ENCODE measurements around the gene H1-8. TPM values are rescaled to one million over a fixed set of nuclear protein-coding genes. Genes with fewer than 3 reads are reported as not detected.

Gene H1-8
- total RNA-seq, 1 experiment from 2014 or later, result not detected

- TF ChIP-seq POLR2AphosphoS5 (IDR thresholded peaks at IDR 0.05; ENCODE audit: low read depth, low read length) (no peak), ZFX (IDR thresholded peaks at IDR 0.05) (no peak), CBX3 (IDR thresholded peaks at IDR 0.05; ENCODE audit: low read depth) (no peak), SRF (IDR thresholded peaks at IDR 0.05; ENCODE audit: low read depth) (no peak), EZH2phosphoT487 (IDR thresholded peaks at IDR 0.05; ENCODE audit: borderline replicate concordance) (no peak)
These were observed 6.7 kb upstream of the H1-8 start (continued) for GRCh38 chr3:129536374-129536667.

GRCh38 chr3:129536804-129537203 lies 6.2 kb upstream of the H1-8 start:
- BruUV-seq (replicated peaks), result no TSS peak
- Histone ChIP-seq H3K9ac (ENCODE audit: low read length) (no peak overlapping the region), H3K4me2 (ENCODE audit: low read length) (no peak overlapping the region), H4K20me1 (ENCODE audit: insufficient read depth) (no peaks in the 10 kb centered on the region), H3K36me3 (ENCODE audit: control insufficient read depth in 1 of 2, insufficient read depth in 2 of 2, low read length in 2 of 2) (no peaks in the 10 kb centered on the region), H3K79me2 (ENCODE audit: insufficient read depth, low read length) (no peaks in the 10 kb centered on the region), H3K4me3 (replicated peaks in 1 of 2; ENCODE audit: low read depth in 1 of 2, low read length in 2 of 2) (no peak overlapping the region), H3K4me1 (ENCODE audit: control insufficient read depth in 1 of 2, insufficient read depth in 2 of 2, low read length in 2 of 2) (peaks cover 0 to 4% of the 10 kb centered on the region in 2 experiments; a peak in 1 of 4 replicates), H3K27me3 (ENCODE audit: insufficient read depth, low read length) (no peaks in the 10 kb centered on the region), H3K27ac (ENCODE audit: low read depth, low read length) (no peak overlapping the region), H3K9me3 (ENCODE audit: control insufficient read depth in 1 of 2, insufficient read depth in 1 of 2, low read depth in 1 of 2, low read length in 2 of 2) (no peaks in the 10 kb centered on the region), H2AFZ (ENCODE audit: low read depth, low read length, poor library complexity, severe bottlenecking) (no peak overlapping the region), H3K9me2 (ENCODE audit: insufficient read depth) (no peaks in the 10 kb centered on the region)
- intact Hi-C loops (cut with micrococcal nuclease), result no loop called here
- DNase-seq (ENCODE audit: low read depth, low spot score), result no peak
- no peak for ATAC-seq
- TF ChIP-seq POLR2A (IDR thresholded peaks at IDR 0.05; ENCODE audit: borderline replicate concordance, extremely low read depth, insufficient read depth, insufficient read length) (no peak), ZFX (IDR thresholded peaks at IDR 0.05) (no peak), SP1 (IDR thresholded peaks at IDR 0.05; ENCODE audit: low read depth) (no peak)
- ChIA-PET CTCF (no interaction called here), POLR2A (no interaction called here), RAD21 (ENCODE audit: low non-redundant PET in 1 of 2, low total read pairs in 2 of 2, uncharacterized antibody in 2 of 2, unreplicated experiment in 2 of 2) (no interaction called here)

- no peak overlapping the region for H3K9ac ChIP-seq (ENCODE audit: low read length)
- H2AFZ ChIP-seq (ENCODE audit: low read depth, low read length, poor library complexity, severe bottlenecking), result no peak overlapping the region
- H3K9me2 ChIP-seq (ENCODE audit: insufficient read depth), result no peaks in the 10 kb centered on the region
- no peak overlapping the region for H3K27ac ChIP-seq (ENCODE audit: low read depth, low read length)
- H4K20me1 ChIP-seq (ENCODE audit: insufficient read depth), result no peaks in the 10 kb centered on the region
- TF ChIP-seq FOSL1 (IDR thresholded peaks at IDR 0.05; ENCODE audit: low read depth), result no peak
- no peak for TF ChIP-seq CEBPB (IDR thresholded peaks at IDR 0.05; ENCODE audit: low read depth)
- no peak for TF ChIP-seq SP1 (IDR thresholded peaks at IDR 0.05; ENCODE audit: low read depth)
- no peak for TF ChIP-seq ZNF274 (IDR thresholded peaks at IDR 0.05; ENCODE audit: low read depth, low read length)
- no peak for TF ChIP-seq SIN3A (IDR thresholded peaks at IDR 0.05; ENCODE audit: low read depth)
- TF ChIP-seq TCF7L2 (IDR thresholded peaks at IDR 0.05; ENCODE audit: borderline replicate concordance, extremely low read depth, insufficient read depth, insufficient read length), result no peak
- TF ChIP-seq ZFX (IDR thresholded peaks at IDR 0.05), result no peak
- no peak for TF ChIP-seq EZH2 (IDR thresholded peaks at IDR 0.05)
- intact Hi-C loops (cut with micrococcal nuclease), result no loop called here
- ATAC-seq (no peak), DNase-seq (ENCODE audit: low read depth, low spot score) (no peak)
- H3K4me1 ChIP-seq (ENCODE audit: control insufficient read depth in 1 of 2, insufficient read depth in 2 of 2, low read length in 2 of 2), result peaks cover 0 to 4% of the 10 kb centered on the region in 2 experiments; a peak in 1 of 4 replicates
- ChIA-PET RAD21 (ENCODE audit: low non-redundant PET in 1 of 2, low total read pairs in 2 of 2, uncharacterized antibody in 2 of 2, unreplicated experiment in 2 of 2) (no interaction called here), POLR2A (no interaction called here), CTCF (no interaction called here)
- no TSS peak for BruUV-seq (replicated peaks)
- no peak overlapping the region for H3K4me3 ChIP-seq (replicated peaks in 1 of 2; ENCODE audit: low read depth in 1 of 2, low read length in 2 of 2)
- H3K27me3 ChIP-seq (ENCODE audit: insufficient read depth, low read length), result no peaks in the 10 kb centered on the region
- no peaks in the 10 kb centered on the region for H3K79me2 ChIP-seq (ENCODE audit: insufficient read depth, low read length)
- no peaks in the 10 kb centered on the region for H3K9me3 ChIP-seq (ENCODE audit: control insufficient read depth in 1 of 2, insufficient read depth in 1 of 2, low read depth in 1 of 2, low read length in 2 of 2)
- no peaks in the 10 kb centered on the region for H3K36me3 ChIP-seq (ENCODE audit: control insufficient read depth in 1 of 2, insufficient read depth in 2 of 2, low read length in 2 of 2)
- no peak overlapping the region for H3K4me2 ChIP-seq (ENCODE audit: low read length)
These were observed 3.8 kb upstream of the H1-8 start for GRCh38 chr3:129539206-129539605.
